Measurements from ENCODE around the gene CCDC174.

The CCDC174 gene

DNA sequence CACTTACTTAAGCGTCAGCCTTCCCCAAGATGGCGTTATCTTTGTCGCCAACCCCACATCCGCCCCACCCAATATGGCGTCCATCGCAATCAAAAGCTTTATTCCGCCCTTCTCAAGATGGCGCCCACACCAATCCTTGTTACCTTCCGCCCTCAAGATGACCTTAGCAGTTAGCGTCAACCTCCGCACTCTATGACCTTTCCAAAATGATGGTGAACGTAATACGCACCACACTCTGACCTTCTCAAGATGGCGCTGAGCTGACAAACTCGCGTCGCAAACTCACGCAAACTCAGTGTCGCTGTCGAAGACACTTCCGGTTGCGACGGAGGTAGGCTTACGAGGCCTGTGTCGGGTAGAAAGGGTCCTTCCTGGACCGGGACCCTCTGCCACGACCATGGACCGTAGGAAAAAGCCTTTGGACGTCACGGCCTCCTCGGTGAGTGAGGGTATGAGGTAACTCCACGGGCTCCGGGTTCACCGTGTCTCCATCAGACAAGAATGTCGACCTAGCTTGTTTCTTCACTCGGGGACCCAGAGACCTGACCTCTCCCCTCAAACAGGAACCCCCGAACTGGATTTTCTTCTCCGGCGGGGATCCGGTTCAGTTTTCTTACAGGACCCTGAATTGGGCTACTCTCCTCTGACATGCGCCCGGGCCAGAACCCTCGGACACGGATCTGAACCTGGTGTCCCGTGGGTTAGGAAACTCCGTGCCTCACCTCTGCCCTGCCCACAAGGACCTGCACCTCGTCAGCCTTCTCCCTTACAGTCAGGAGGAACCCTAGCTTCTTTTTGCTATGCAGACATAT lies at the start of gene CCDC174:
CCDC174 (plus strand) TSS at position 323 of the 812 bp plus-strand sequence; CDS start at position 398, 75 bp downstream.
- peak within 1 kb of the TSS; percentile 83 for H3K4me3 ChIP-seq (ENCODE audit: control insufficient read depth, low read depth, low read length)
- TF ChIP-seq, protein P1, sequence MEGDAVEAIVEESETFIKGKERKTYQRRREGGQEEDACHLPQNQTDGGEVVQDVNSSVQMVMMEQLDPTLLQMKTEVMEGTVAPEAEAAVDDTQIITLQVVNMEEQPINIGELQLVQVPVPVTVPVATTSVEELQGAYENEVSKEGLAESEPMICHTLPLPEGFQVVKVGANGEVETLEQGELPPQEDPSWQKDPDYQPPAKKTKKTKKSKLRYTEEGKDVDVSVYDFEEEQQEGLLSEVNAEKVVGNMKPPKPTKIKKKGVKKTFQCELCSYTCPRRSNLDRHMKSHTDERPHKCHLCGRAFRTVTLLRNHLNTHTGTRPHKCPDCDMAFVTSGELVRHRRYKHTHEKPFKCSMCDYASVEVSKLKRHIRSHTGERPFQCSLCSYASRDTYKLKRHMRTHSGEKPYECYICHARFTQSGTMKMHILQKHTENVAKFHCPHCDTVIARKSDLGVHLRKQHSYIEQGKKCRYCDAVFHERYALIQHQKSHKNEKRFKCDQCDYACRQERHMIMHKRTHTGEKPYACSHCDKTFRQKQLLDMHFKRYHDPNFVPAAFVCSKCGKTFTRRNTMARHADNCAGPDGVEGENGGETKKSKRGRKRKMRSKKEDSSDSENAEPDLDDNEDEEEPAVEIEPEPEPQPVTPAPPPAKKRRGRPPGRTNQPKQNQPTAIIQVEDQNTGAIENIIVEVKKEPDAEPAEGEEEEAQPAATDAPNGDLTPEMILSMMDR (IDR thresholded peaks at IDR 0.05; ENCODE audit: control insufficient read depth, insufficient read depth, low read depth, low read length, missing control alignments), result no peak
- peak; percentile 98 for DNase-seq (ENCODE audit: low read depth)

DNA sequence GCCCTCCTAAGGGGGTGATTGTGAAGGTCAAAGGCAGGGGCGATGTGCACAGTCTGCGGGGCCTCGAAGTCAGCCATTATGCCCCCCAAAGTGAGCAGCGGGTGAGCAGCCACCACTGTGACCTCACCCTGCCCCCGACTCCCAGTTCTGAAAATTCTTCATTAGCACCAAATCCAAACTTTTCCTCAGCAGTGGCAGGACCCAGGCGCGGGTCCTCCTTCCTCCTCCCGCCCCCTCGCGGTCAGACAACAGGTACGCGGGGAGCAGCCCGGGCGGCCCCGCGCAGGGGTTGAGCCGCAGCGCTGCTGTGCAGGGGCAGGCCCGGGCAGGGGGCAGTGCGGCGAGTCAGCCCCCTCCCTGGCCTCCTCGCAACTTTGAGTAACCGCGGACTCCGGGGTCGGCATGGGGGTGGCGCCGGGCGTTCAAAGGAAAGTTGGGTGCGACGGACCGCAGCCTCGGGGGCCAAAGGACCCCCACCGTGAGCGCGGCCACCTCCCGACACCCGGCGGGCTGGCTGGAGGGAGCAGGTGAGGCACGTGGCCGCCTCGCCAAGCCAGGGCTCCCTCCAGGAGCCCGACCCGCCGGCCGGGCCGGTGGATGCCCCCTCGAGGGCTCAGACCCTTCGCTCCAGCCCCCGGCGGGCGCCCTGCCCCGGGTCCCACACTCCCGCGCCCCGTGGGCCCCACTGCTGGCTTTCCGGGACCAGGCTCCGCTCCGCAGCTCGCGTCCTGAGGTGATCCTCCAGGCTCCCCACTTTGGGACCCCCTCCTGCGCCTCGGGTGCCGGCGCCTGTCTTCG lies 49.4 kb upstream of the CCDC174 start:
- TF ChIP-seq, protein P1 (IDR thresholded peaks at IDR 0.05; ENCODE audit: control insufficient read depth, insufficient read depth, low read depth, low read length, missing control alignments), result no peak
- no peak overlapping the region for H3K4me3 ChIP-seq (ENCODE audit: control insufficient read depth, low read depth, low read length)
- no peak for DNase-seq (ENCODE audit: low read depth)

DNA sequence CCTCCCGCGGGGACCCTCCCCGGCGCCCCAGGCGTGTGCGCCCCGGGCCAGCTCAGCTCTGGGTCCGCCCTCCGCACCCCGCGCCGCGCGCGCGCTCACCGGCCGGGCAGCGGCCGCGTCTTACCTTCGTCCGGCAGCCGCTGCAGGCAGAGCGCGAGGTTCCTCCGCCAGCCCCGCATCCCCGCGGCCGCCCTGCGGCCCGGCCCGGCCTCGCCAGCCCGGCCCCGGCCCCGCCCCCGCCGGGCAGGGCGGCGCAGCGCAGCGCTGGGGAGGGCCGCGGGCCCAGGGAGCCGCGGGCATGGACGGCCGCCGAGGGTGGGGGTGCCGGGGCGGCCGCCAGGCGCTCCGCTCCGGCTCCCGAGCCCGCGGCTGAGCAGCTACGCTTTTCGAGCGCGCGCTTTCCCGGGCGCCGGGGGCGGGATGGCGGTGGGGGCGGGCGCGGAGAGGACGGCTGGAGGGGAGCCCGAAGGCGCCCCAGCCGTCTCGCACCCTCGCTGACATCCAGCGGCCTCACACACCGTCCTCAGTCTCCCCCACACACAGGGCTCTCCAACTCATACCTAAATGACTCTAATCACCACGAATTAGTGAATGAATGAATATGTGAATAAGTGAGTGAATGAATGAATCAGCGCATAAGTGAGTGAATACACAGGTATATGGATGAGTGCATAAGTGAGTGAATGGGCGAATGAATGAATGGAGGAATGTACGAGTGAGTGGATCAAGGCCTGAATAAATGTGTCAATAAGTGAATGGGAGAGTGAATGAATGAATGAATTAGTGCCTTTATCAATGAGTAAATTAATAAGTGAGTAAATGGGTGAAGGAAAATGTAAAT lies 48.5 kb upstream of the CCDC174 start:
- no peak for DNase-seq (ENCODE audit: low read depth)
- TF ChIP-seq, protein P1 (IDR thresholded peaks at IDR 0.05; ENCODE audit: control insufficient read depth, insufficient read depth, low read depth, low read length, missing control alignments), result no peak
- no peak overlapping the region for H3K4me3 ChIP-seq (ENCODE audit: control insufficient read depth, low read depth, low read length)

DNA sequence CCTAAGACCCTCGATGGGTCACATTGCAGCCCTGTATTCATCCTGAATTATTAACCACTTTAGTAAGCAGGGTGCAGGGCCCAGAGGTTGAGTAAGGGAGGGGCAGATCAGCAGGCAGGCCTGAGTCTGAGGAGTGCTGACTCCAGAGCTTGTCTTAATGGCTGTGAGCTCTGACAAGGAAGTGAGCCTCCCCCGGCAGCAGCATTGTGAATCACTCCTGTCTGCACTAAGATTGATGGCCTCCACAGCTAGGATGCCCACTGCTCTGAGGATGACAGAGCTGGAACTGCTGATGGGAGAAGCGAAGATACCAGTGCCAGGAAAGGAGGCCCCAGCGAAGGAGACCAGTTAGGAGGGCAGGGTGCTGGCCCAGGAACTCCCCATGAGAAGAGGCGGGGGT lies 46.5 kb upstream of the CCDC174 start:
- no peak overlapping the region for H3K4me3 ChIP-seq (ENCODE audit: control insufficient read depth, low read depth, low read length)
- TF ChIP-seq, protein P1 (IDR thresholded peaks at IDR 0.05; ENCODE audit: control insufficient read depth, insufficient read depth, low read depth, low read length, missing control alignments), result no peak
- DNase-seq (ENCODE audit: low read depth), result no peak

DNA sequence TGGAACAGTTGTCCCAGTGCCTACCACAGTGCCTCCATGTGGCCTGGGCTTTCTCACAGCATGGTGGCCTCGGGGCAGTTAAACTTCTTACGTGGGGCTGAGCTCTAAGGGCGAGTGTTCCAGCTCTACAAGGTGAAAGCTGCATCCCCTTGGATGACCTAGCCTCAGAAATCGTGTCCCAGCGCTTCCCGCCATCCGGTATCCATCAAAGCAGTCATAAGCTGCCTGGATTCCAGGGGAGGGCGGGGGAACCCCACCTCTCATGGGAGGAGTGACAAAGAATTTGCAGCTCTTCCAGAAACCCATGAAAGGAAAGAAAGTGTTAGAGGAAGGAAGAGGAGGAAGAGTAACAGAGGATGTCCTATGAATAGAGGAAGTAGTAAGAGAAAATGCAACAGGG lies 45.8 kb upstream of the CCDC174 start:
- no peak overlapping the region for H3K4me3 ChIP-seq (ENCODE audit: control insufficient read depth, low read depth, low read length)
- DNase-seq (ENCODE audit: low read depth), result no peak
- TF ChIP-seq, protein P1 (IDR thresholded peaks at IDR 0.05; ENCODE audit: control insufficient read depth, insufficient read depth, low read depth, low read length, missing control alignments), result no peak
